Karpas-422 (cell line): ENCODE measurements around the gene SHH. TPM values are rescaled to one million over a fixed set of nuclear protein-coding genes. Genes with fewer than 3 reads are reported as not detected.

Experiments used
- DNase-seq: peaks from one replicate; pipeline ENCODE4 v3.0.0-alpha.2; 2015
- H2AFZ ChIP-seq: fragments of 200-600 bp; sonication (generic); 2 replicates; pipeline ENCODE4 v1.6.1; 2014; ENCODE audit warnings: antibody characterized with exemption, low read length, mixed read lengths
- H3K27ac ChIP-seq: fragments of 200-600 bp; sonication (generic); 2 replicates; pipeline ENCODE4 v1.5.1; 2014; ENCODE audit warnings: mild to moderate bottlenecking, low read length, moderate library complexity
- H3K27me3 ChIP-seq: fragments of 200-600 bp; sonication (generic); 2 replicates; pipeline ENCODE4 v1.6.1; 2014; ENCODE audit warnings: low read length, mixed read lengths
- H3K36me3 ChIP-seq: fragments of 200-600 bp; sonication (generic); 2 replicates; pipeline ENCODE4 v1.6.1; 2014; ENCODE audit warnings: low read length, mixed read lengths; ENCODE audit not compliant: insufficient read depth
- H3K4me1 ChIP-seq: fragments of 200-600 bp; sonication (generic); 2 replicates; pipeline ENCODE4 v1.6.1; 2014; ENCODE audit warnings: mild to moderate bottlenecking, low read length, mixed read lengths
- H3K4me2 ChIP-seq: fragments of 200-600 bp; sonication (generic); 2 replicates; pipeline ENCODE4 v1.6.1; 2014; ENCODE audit warnings: low read length, low read depth, mild to moderate bottlenecking; ENCODE audit not compliant: poor library complexity, severe bottlenecking
- H3K4me3 ChIP-seq: fragments of 200-600 bp; sonication (generic); 2 replicates; pipeline ENCODE4 v1.5.1; 2014; ENCODE audit warnings: mild to moderate bottlenecking, antibody characterized with exemption, low read length, mixed read lengths
- H3K79me2 ChIP-seq: fragments of 200-600 bp; sonication (generic); 2 replicates; pipeline ENCODE4 v1.6.1; 2014; ENCODE audit warnings: mild to moderate bottlenecking, low read length, mixed read lengths
- H3K9ac ChIP-seq: fragments of 200-600 bp; sonication (generic); 2 replicates; pipeline ENCODE4 v1.6.0; 2014; ENCODE audit warnings: low read length
- H3K9me2 ChIP-seq: fragments of 200-600 bp; sonication (generic), shearing (Covaris generic); replicated peaks from 2 replicates; pipeline ENCODE4 v1.6.0; 2014; ENCODE audit warnings: mild to moderate bottlenecking, low read length, moderate library complexity; ENCODE audit not compliant: insufficient read depth
- H3K9me3 ChIP-seq: fragments of 300-700, 200-600 bp; sonication (generic); 2 replicates; pipeline ENCODE4 v1.6.1; 2014; ENCODE audit warnings: low read length, mixed read lengths
- H4K20me1 ChIP-seq: fragments of 200-600 bp; sonication (generic); 2 replicates; pipeline ENCODE4 v1.6.1; 2014; ENCODE audit warnings: mild to moderate bottlenecking, antibody characterized with exemption, low read length, low read depth; ENCODE audit not compliant: insufficient read depth
- total RNA-seq: library from RNA; depleted of rRNA; stranded (reverse); fragments of >200 nt; shearing (Covaris generic); gene quantifications from 2 replicates; pipeline ENCODE4 v1.2.3, GENCODE V29; 2014; ENCODE audit warnings: low replicate concordance

Gene SHH
- total RNA-seq, 1 experiment from 2014 or later, result not detected

DNA sequence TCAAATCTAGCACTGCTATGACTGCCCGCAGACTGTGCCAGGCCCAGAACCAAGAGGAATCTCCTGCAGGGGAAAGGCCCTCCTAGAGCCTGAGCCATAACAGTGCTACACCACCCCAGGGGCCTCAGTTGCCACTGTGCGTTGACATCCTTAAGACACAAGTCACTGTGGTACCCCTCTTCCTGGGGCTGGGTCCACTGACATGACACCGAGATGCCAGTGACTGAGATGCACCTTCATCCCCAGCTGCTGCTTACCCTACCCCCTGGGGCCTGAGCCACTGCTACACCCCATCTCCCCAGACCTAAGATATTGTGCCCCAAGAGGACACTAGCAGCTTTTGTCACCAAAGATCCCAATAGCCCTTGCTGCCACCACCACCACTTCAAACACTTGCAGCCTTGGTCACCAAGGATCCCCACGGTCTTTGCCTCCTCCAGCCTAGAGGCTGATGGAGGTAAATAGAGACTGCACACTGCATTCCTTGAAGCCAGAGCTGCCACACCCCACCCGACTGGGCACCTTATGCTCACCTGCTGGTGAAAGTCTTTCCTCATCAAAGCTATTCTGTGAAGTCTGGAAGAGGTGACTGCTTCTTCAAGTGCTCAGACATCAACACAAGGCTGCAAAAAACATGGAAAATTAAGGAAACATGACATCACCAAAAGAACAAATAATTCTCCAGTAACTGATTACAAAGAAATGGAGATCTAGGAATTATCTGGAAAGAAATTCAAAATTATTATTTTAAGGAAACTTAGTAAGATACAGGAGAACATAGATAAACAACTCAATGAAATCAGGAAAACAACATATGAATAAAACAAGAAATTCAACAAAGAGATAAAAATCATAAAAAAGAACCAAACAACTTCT, 40.4 kb upstream of the SHH start:
- Histone ChIP-seq H3K27me3 (no peaks in the 10 kb centered on the region), H3K9ac (no peak overlapping the region), H3K27ac (no peak overlapping the region), H3K79me2 (no peaks in the 10 kb centered on the region), H3K9me3 (no peaks in the 10 kb centered on the region), H3K9me2 (no peaks in the 10 kb centered on the region), H3K4me2 (no peak overlapping the region), H4K20me1 (no peaks in the 10 kb centered on the region), H3K4me3 (no peak overlapping the region), H2AFZ (no peak overlapping the region), H3K4me1 (no peaks in the 10 kb centered on the region), H3K36me3 (no peaks in the 10 kb centered on the region)
- DNase-seq, result no peak

- Histone ChIP-seq H3K36me3 (no peaks in the 10 kb centered on the region), H3K27me3 (no peaks in the 10 kb centered on the region), H4K20me1 (no peaks in the 10 kb centered on the region), H3K79me2 (no peaks in the 10 kb centered on the region), H3K4me3 (no peak overlapping the region), H3K9me3 (no peaks in the 10 kb centered on the region), H3K9ac (no peak overlapping the region), H3K4me1 (no peaks in the 10 kb centered on the region), H3K9me2 (no peaks in the 10 kb centered on the region), H3K27ac (no peak overlapping the region), H2AFZ (no peak overlapping the region), H3K4me2 (no peak overlapping the region)
- DNase-seq, result no peak
These were observed 39.6 kb upstream of the SHH start for GRCh38 chr7:155851892-155852291.

DNA sequence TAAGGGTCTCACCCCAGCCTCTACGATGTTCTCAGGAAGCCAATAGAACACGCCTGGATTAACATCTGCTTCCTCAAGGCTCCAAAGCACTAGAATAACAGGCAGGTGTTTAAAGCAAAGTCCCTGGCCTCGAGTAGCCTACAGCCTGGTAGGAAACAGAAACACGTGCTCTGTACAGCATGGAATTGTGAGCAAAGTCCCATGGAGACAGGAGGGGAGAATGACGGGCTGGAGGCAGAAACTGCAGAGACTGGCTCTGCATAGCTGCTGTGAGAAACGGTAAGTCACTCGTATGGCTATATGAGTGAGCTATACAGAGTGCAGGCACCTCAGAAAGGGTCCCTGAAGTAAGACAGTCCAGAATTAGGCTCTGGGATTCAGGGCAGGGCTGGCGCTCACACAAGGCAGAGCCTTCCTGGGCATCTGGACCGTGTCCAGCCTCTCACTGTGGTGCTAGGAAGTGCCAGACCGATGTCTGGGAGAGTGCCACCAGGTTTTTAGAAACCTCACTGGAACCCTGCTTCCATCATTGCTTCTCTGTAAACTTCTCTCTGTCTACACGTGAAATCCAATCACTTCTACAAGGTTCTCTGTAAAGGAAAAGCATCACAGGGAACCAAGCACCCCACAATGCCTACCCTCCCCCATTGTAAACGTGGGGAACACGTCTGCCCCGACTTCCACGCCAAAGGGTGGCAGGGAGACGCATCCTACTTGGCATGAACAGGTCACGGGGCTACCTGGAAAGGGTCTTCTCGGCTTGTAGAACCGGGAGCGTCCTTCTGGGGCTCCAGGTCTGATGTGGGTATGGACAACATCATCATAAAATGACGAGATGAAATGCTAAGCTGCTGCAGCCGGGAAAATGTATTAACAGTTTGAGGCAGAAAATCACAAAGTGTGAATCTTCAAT, 38.8 kb upstream of the SHH start:
- Histone ChIP-seq H3K9ac (no peak overlapping the region), H3K36me3 (no peaks in the 10 kb centered on the region), H3K79me2 (no peaks in the 10 kb centered on the region), H2AFZ (no peak overlapping the region), H3K27ac (no peak overlapping the region), H4K20me1 (no peaks in the 10 kb centered on the region), H3K4me1 (no peaks in the 10 kb centered on the region), H3K4me2 (no peak overlapping the region), H3K27me3 (no peaks in the 10 kb centered on the region), H3K4me3 (no peak overlapping the region), H3K9me3 (no peaks in the 10 kb centered on the region), H3K9me2 (no peaks in the 10 kb centered on the region)
- DNase-seq, result no peak

DNA sequence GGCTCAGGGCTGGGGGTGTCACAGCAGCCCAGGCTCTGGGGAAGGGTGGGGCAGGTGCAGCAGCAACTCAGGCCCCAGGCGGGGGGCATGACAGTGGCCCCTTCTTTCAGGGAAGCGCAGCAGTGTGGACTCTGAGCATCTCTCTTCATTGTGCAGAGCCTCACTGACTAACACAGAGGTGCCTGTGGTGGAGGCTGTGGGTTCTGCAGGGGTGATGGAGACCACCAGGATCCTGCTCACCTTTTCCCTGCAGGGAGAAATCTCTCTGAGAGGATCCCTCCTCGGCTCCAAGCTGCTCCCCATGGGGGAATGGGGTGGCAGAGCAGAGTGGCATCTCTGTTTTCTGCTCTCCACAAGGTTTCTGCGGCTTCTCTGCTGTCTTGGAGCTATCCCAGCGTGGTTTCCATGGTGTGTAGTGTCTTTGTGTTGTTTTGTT, 37.8 kb upstream of the SHH start:
- no peak for DNase-seq
- Histone ChIP-seq H3K27ac (no peak overlapping the region), H3K9me3 (no peaks in the 10 kb centered on the region), H3K36me3 (no peaks in the 10 kb centered on the region), H4K20me1 (no peaks in the 10 kb centered on the region), H3K79me2 (no peaks in the 10 kb centered on the region), H3K4me3 (no peak overlapping the region), H3K4me1 (no peaks in the 10 kb centered on the region), H2AFZ (no peak overlapping the region), H3K9me2 (no peaks in the 10 kb centered on the region), H3K27me3 (no peaks in the 10 kb centered on the region), H3K9ac (no peak overlapping the region), H3K4me2 (no peak overlapping the region)

DNA sequence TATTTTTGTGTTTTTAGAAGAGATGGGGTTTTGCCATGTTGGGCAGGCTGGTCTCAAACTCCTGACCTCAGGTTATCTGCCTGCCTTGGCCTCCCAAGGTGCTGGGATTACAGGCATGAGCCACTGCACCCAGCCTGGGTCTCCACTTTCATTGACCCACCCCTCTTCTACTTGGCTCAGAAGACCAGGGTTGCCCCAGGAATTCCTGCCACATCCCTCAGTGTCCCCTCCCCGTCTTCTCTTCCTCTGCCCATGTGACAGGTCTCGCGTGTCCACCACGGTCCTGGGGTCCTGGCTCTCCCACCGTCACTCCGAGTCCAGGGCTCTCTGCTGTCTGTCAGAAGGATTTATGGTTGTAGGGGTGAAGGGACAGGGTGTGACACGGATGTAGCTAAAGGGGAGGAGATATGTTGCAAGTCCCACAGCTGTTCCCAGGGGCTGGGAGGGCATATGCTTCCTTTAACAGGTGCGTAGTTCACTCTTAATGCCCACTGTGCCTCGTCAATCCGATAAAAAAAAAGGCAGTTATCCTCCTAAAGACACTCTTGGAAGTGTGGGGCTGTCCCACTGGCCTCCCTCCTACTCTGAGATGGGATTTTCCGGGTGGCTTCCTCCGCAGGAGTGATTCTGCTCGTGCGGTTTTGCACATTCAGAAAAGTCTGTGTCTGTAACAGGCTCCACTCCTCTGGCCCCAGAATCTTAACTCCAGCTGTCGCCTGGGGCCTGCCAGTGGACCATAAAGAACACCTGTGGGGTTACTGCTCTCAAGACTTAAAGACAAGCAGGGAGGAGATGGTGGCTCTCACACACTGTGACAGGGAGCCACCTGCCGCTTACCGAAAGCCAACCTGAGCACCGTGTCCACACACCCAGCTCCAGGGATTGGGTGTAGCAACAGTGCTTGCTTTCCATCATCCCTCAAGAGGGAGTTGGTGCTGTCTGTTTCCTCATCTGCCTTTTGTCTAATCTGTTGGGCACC, 36.7 kb upstream of the SHH start:
- H3K9ac ChIP-seq, result no peak overlapping the region
- DNase-seq, result no peak

GRCh38 chr7:155847821-155848435, 35.7 kb upstream of the SHH start:
- no peaks in the 10 kb centered on the region for H3K27me3 ChIP-seq
- no peaks in the 10 kb centered on the region for H4K20me1 ChIP-seq
- DNase-seq, result no peak
- no peaks in the 10 kb centered on the region for H3K9me2 ChIP-seq
- no peak overlapping the region for H3K27ac ChIP-seq
- H3K36me3 ChIP-seq, result no peaks in the 10 kb centered on the region
- H3K9ac ChIP-seq, result no peak overlapping the region
- no peak overlapping the region for H3K4me2 ChIP-seq
- H3K79me2 ChIP-seq, result no peaks in the 10 kb centered on the region
- H3K4me1 ChIP-seq, result no peaks in the 10 kb centered on the region
- no peaks in the 10 kb centered on the region for H3K9me3 ChIP-seq
- H3K4me3 ChIP-seq, result no peak overlapping the region
- no peak overlapping the region for H2AFZ ChIP-seq

More for the DNA sequence above, 36.7 kb upstream of the SHH start:
- H3K4me3 ChIP-seq, result no peak overlapping the region
- no peak overlapping the region for H3K27ac ChIP-seq
- no peaks in the 10 kb centered on the region for H3K36me3 ChIP-seq
- no peaks in the 10 kb centered on the region for H3K9me3 ChIP-seq
- H4K20me1 ChIP-seq, result no peaks in the 10 kb centered on the region
- no peaks in the 10 kb centered on the region for H3K4me1 ChIP-seq
- H3K79me2 ChIP-seq, result no peaks in the 10 kb centered on the region
- no peaks in the 10 kb centered on the region for H3K27me3 ChIP-seq
- H2AFZ ChIP-seq, result no peak overlapping the region
- H3K4me2 ChIP-seq, result no peak overlapping the region
- H3K9me2 ChIP-seq, result no peaks in the 10 kb centered on the region

GRCh38 chr7:155846936-155847335, 34.7 kb upstream of the SHH start:
- H3K27me3 ChIP-seq, result no peaks in the 10 kb centered on the region
- H4K20me1 ChIP-seq, result no peaks in the 10 kb centered on the region
- no peaks in the 10 kb centered on the region for H3K9me2 ChIP-seq
- H3K4me3 ChIP-seq, result no peak overlapping the region
- H3K36me3 ChIP-seq, result no peaks in the 10 kb centered on the region
- no peaks in the 10 kb centered on the region for H3K9me3 ChIP-seq
- H2AFZ ChIP-seq, result no peak overlapping the region
- no peaks in the 10 kb centered on the region for H3K79me2 ChIP-seq
- no peak overlapping the region for H3K4me2 ChIP-seq
- H3K27ac ChIP-seq, result no peak overlapping the region
- H3K9ac ChIP-seq, result no peak overlapping the region
- DNase-seq, result no peak
- H3K4me1 ChIP-seq, result no peaks in the 10 kb centered on the region
